Fibroblast of lung (primary cell): ENCODE measurements around the gene DOK5. TPM values are rescaled to one million over a fixed set of nuclear protein-coding genes. Genes with fewer than 3 reads are reported as not detected.
A peak's percentile ranks its signal among the peaks of the same experiment; 100 is the strongest.

ENCODE experiments used
- DNase-seq, 2 donors: peaks; one replicate each; pipeline versions ENCODE4 v3.0.0 to v3.0.0-alpha.2; 2010; ENCODE audit warnings: low read depth in 2 of 2
- H2AFZ ChIP-seq: 2 replicates; pipeline ENCODE4 v1.5.1; 2012; ENCODE audit warnings: low read length, control low read depth, inconsistent platforms
- H3K27ac ChIP-seq: 2 replicates; pipeline ENCODE4 v1.5.1; 2011; ENCODE audit warnings: low read length, control low read depth; ENCODE audit not compliant: insufficient read depth
- H3K27me3 ChIP-seq: 2 replicates; pipeline ENCODE4 v1.5.1; 2011; ENCODE audit warnings: mild to moderate bottlenecking, low read length; ENCODE audit not compliant: control insufficient read depth, insufficient read depth
- H3K36me3 ChIP-seq: 2 replicates; pipeline ENCODE4 v1.5.1; 2011; ENCODE audit warnings: low read length; ENCODE audit not compliant: control insufficient read depth, insufficient read depth
- H3K4me1 ChIP-seq: 2 replicates; pipeline ENCODE4 v1.5.1; 2011; ENCODE audit warnings: low read length; ENCODE audit not compliant: control insufficient read depth, insufficient read depth; ENCODE audit errors: extremely low read depth
- H3K4me2 ChIP-seq: 2 replicates; pipeline ENCODE4 v1.5.1; 2011; ENCODE audit warnings: low read length, control low read depth; ENCODE audit not compliant: insufficient read depth; ENCODE audit errors: extremely low read depth
- H3K4me3 ChIP-seq, 4 experiments: fragments of 200-600 bp in 1 of 4; sonication (generic) in 1 of 4; replicated peaks in 1 of 4; 2 replicates each; pipeline ENCODE4 v1.5.1; 2011 to 2016; ENCODE audit warnings: low read length in 4 of 4, low read depth in 3 of 4, mild to moderate bottlenecking in 3 of 4, control low read depth in 2 of 4, inconsistent platforms in 1 of 4, mixed read lengths in 1 of 4; ENCODE audit not compliant: insufficient read depth in 1 of 4; ENCODE audit errors: control extremely low read depth in 1 of 4
- H3K79me2 ChIP-seq: 2 replicates; pipeline ENCODE4 v1.5.1; 2012; ENCODE audit warnings: mild to moderate bottlenecking, low read length, inconsistent platforms; ENCODE audit not compliant: control insufficient read depth, insufficient read depth
- H3K9ac ChIP-seq: 2 replicates; pipeline ENCODE4 v1.5.1; 2011; ENCODE audit warnings: mild to moderate bottlenecking, low read length, control low read depth; ENCODE audit not compliant: insufficient read depth
- H3K9me3 ChIP-seq: 2 replicates; pipeline ENCODE4 v1.5.1; 2012; ENCODE audit warnings: low read depth, low read length; ENCODE audit not compliant: control insufficient read depth, insufficient read depth
- H4K20me1 ChIP-seq: 2 replicates; pipeline ENCODE4 v1.5.1; 2011; ENCODE audit warnings: low read length; ENCODE audit not compliant: control insufficient read depth, insufficient read depth; ENCODE audit errors: extremely low read depth
- CTCF ChIP-seq, 2 donors: IDR thresholded peaks in 1 of 2; conservative IDR thresholded peaks in 1 of 2; 1 replicate in 1 of 2; 2 replicates in 1 of 2; pipeline ENCODE4 v1.5.1; 2011 to 2012; ENCODE audit warnings: low read length in 2 of 2, control low read depth in 1 of 2, inconsistent platforms in 1 of 2, low read depth in 1 of 2, mild to moderate bottlenecking in 1 of 2
- EZH2 ChIP-seq: IDR thresholded peaks from 2 replicates; pipeline ENCODE4 v1.5.1; 2012; ENCODE audit warnings: low read length, control low read depth, mild to moderate bottlenecking; ENCODE audit errors: missing control alignments
- polyA plus RNA-seq, 2 donors: library from polyadenylated mRNA; depleted of rRNA in 1 of 2; stranded (reverse) in 1 of 2; unstranded in 1 of 2; fragments of >200 nt; gene quantifications; 2 replicates each; pipeline ENCODE4 v1.2.1, GENCODE V29; 2011 to 2012; ENCODE audit warnings: missing spikeins in 1 of 2
- total RNA-seq: library from RNA; depleted of rRNA; stranded (reverse); fragments of >200 nt; gene quantifications from 2 replicates; pipeline ENCODE4 v1.2.1, GENCODE V29; 2014

DOK5 gene
- total and polyA plus RNA-seq, 2 donors (not counting 1 experiment from before 2014, with no cell fraction given) = 13.5 to 19.2 TPM

- Histone ChIP-seq H3K9ac (no peak overlapping the region), H4K20me1 (no peaks in the 10 kb centered on the region), H3K27me3 (no peaks in the 10 kb centered on the region), H3K9me3 (no peaks in the 10 kb centered on the region), H3K4me1 (no peaks in the 10 kb centered on the region), H3K4me2 (peak overlapping the region; percentile 46), H2AFZ (no peak overlapping the region), H3K36me3 (no peaks in the 10 kb centered on the region), H3K4me3 (no peak overlapping the region), H3K79me2 (no peaks in the 10 kb centered on the region), H3K27ac (no peak overlapping the region)
- DNase-seq = peak; percentile 20 to 51
- TF ChIP-seq EZH2 (no peak), CTCF (conservative IDR thresholded peaks at IDR 0.05 in 1 of 2, IDR thresholded peaks at IDR 0.05 in 1 of 2; ENCODE audit: low read depth in 1 of 2, low read length in 2 of 2) (peak; percentile 60 to 63)
Observed at GRCh38 chr20:54680872-54681619, 205.7 kb downstream of the DOK5 start.

- no peak for TF ChIP-seq EZH2
- TF ChIP-seq CTCF (conservative IDR thresholded peaks at IDR 0.05 in 1 of 2, IDR thresholded peaks at IDR 0.05 in 1 of 2; ENCODE audit: low read depth in 1 of 2, low read length in 2 of 2) = no peak
- no peaks in the 10 kb centered on the region for H3K27me3 ChIP-seq
- no peak overlapping the region for H3K9ac ChIP-seq
- no peak overlapping the region for H2AFZ ChIP-seq
- H3K27ac ChIP-seq = no peak overlapping the region
- H3K4me1 ChIP-seq = no peaks in the 10 kb centered on the region
- H4K20me1 ChIP-seq = no peaks in the 10 kb centered on the region
- H3K79me2 ChIP-seq = no peaks in the 10 kb centered on the region
- no peaks in the 10 kb centered on the region for H3K9me3 ChIP-seq
- no peak overlapping the region for H3K4me2 ChIP-seq
- no peaks in the 10 kb centered on the region for H3K36me3 ChIP-seq
- H3K4me3 ChIP-seq = no peak overlapping the region
- no peak for DNase-seq
Observed at GRCh38 chr20:54681869-54682268, 206.5 kb downstream of the DOK5 start.

- Histone ChIP-seq H3K4me1 (no peaks in the 10 kb centered on the region), H3K4me2 (no peak overlapping the region), H3K4me3 (no peak overlapping the region)
Observed at GRCh38 chr20:54688476-54688875, 213.1 kb downstream of the DOK5 start.

More at GRCh38 chr20:54688476-54688875, 213.1 kb downstream of the DOK5 start:
- no peak overlapping the region for H3K9ac ChIP-seq
- no peak overlapping the region for H3K27ac ChIP-seq
- H4K20me1 ChIP-seq = no peaks in the 10 kb centered on the region
- no peaks in the 10 kb centered on the region for H3K36me3 ChIP-seq
- no peak for DNase-seq
- H3K27me3 ChIP-seq = no peaks in the 10 kb centered on the region
- H3K79me2 ChIP-seq = no peaks in the 10 kb centered on the region
- no peak overlapping the region for H2AFZ ChIP-seq
- H3K9me3 ChIP-seq = no peaks in the 10 kb centered on the region
- TF ChIP-seq CTCF (conservative IDR thresholded peaks at IDR 0.05 in 1 of 2, IDR thresholded peaks at IDR 0.05 in 1 of 2; ENCODE audit: low read depth in 1 of 2, low read length in 2 of 2) (no peak), EZH2 (no peak)
